Activated B cell treated with CpG ODN at 0.5 μM for 24 hours (primary cell): ENCODE results near the gene CCDC190. TPM values are rescaled to one million over a fixed set of nuclear protein-coding genes. Genes with fewer than 3 reads are reported as not detected.
"Not testable (repeated sequence)": the region's sequence is repeated elsewhere in the genome, so short reads cannot be mapped to it uniquely, and the experiment has no call there.

Experiments used
- ATAC-seq: fragments of 200-7000 bp; cut with Tn5 transposase; one replicate; pipeline ENCODE4 v1.10.0; 2021; ENCODE audit warnings: low read depth, mild to moderate bottlenecking, moderate library complexity
- CTCF ChIA-PET: fragments of 350-600 bp; sonication (Branson Sonifier 250); formaldehyde crosslinking; loops from one replicate; lab custom pipeline; 2021; ENCODE audit warnings: antibody characterized with exemption; lab: Charles Lee
- POLR2A ChIA-PET: fragments of 350-600 bp; sonication (Branson Sonifier 250); formaldehyde crosslinking; loops from one replicate; lab custom pipeline; 2021; ENCODE audit warnings: antibody characterized with exemption; lab: Charles Lee
- DNase-seq: peaks from one replicate; pipeline ENCODE4 v3.0.0; 2022
- H3K27ac Mint-ChIP-seq: one replicate; pipeline ENCODE4 v1.8.0; 2020; ENCODE audit warnings: mixed read lengths
- H3K27me3 Mint-ChIP-seq: one replicate; pipeline ENCODE4 v1.8.0; 2021; ENCODE audit warnings: mixed read lengths
- H3K36me3 Mint-ChIP-seq: one replicate; pipeline ENCODE4 v1.8.0; 2021; ENCODE audit warnings: low read depth, mixed read lengths
- H3K4me1 Mint-ChIP-seq: one replicate; pipeline ENCODE4 v1.8.0; 2021; ENCODE audit warnings: mixed read lengths
- H3K4me3 Mint-ChIP-seq: one replicate; pipeline ENCODE4 v1.8.0; 2020; ENCODE audit warnings: mild to moderate bottlenecking, mixed read lengths
- H3K9me3 Mint-ChIP-seq: one replicate; pipeline ENCODE4 v1.8.0; 2020; ENCODE audit warnings: mixed read lengths
- CTCF ChIP-seq: fragments of 200-600 bp; IDR thresholded peaks from one replicate; pipeline ENCODE4 v1.8.0; 2022; ENCODE audit warnings: antibody characterized with exemption, mild to moderate bottlenecking
- intact Hi-C: fragments of 100-400 bp; cut with micrococcal nuclease; formaldehyde crosslinking; loops from one replicate; pipeline ENCODE4 v1.15.1; 2024
- total RNA-seq: library from RNA; stranded (reverse); gene quantifications from 2 replicates; pipeline ENCODE4 v1.2.3, GENCODE V29; 2022

The CCDC190 gene
- total RNA-seq, 1 donor from 2014 or later, result not detected

- DNase-seq (no peak), ATAC-seq (no peak)
- Mint-ChIP-seq H3K4me3 (no peak overlapping the region), H3K36me3 (no peaks in the 10 kb centered on the region), H3K9me3 (peaks cover 21% of the 10 kb centered on the region), H3K27me3 (peaks cover 18% of the 10 kb centered on the region), H3K27ac (no peak overlapping the region), H3K4me1 (no peaks in the 10 kb centered on the region)
- intact Hi-C loops, result no loop called here
- no peak for TF ChIP-seq CTCF
- ChIA-PET CTCF (interaction anchor here (2.1 kb wide), 1 partner anchor 20 kb away, joined by 4 read pairs; no protein-coding TSS in a partner anchor), POLR2A (no interaction called here)
These were observed 12.0 kb upstream of the CCDC190 start for GRCh38 chr1:162872981-162873380.

GRCh38 chr1:162871417-162871816 is 10.4 kb upstream of the CCDC190 start:
- Mint-ChIP-seq H3K27me3 (peaks cover 15% of the 10 kb centered on the region), H3K9me3 (peaks cover 21% of the 10 kb centered on the region)
- DNase-seq, H3K36me3 Mint-ChIP-seq, H3K27ac Mint-ChIP-seq, POLR2A ChIA-PET, H3K4me1 Mint-ChIP-seq, H3K4me3 Mint-ChIP-seq, ATAC-seq, intact Hi-C loops, CTCF ChIA-PET: not testable (repeated sequence)

- H3K4me3 Mint-ChIP-seq, result no peak overlapping the region
- no peak for ATAC-seq
- peaks cover 9% of the 10 kb centered on the region for H3K27me3 Mint-ChIP-seq
- POLR2A ChIA-PET, result no interaction called here
- no peak for DNase-seq
- TF ChIP-seq CTCF, result no peak
- no peaks in the 10 kb centered on the region for H3K36me3 Mint-ChIP-seq
- no peak overlapping the region for H3K27ac Mint-ChIP-seq
- H3K9me3 Mint-ChIP-seq, result peaks cover 24% of the 10 kb centered on the region
- intact Hi-C loops, result no loop called here
- no peaks in the 10 kb centered on the region for H3K4me1 Mint-ChIP-seq
- CTCF ChIA-PET, result no interaction called here
These were observed 8.0 kb upstream of the CCDC190 start for GRCh38 chr1:162868972-162869371.

- intact Hi-C loops, result no loop called here
- no peak overlapping the region for H3K27ac Mint-ChIP-seq
- CTCF ChIA-PET, result interaction anchor here (0.9 to 5.3 kb wide), 2 partner anchors 8 to 13 kb away, joined by 4 to 28 read pairs; no protein-coding TSS in a partner anchor
These were observed 650 bp upstream of the CCDC190 start for GRCh38 chr1:162861625-162862024.

GRCh38 chr1:162859191-162859590 is 1.8 kb downstream of the CCDC190 start:
- Mint-ChIP-seq H3K4me3 (no peak overlapping the region), H3K4me1 (no peaks in the 10 kb centered on the region), H3K9me3 (peaks cover 3% of the 10 kb centered on the region), H3K27me3 (peaks cover 15% of the 10 kb centered on the region), H3K27ac (no peak overlapping the region), H3K36me3 (no peaks in the 10 kb centered on the region)
- ChIA-PET CTCF (interaction anchor here (2.4 to 5.3 kb wide), 2 partner anchors 11 to 456 kb away, joined by 7 to 28 read pairs; no protein-coding TSS in a partner anchor), POLR2A (no interaction called here)
- ATAC-seq (no peak), DNase-seq (no peak)
- no peak for TF ChIP-seq CTCF
- intact Hi-C loops, result no loop called here

More at GRCh38 chr1:162861625-162862024, 650 bp upstream of the CCDC190 start:
- Mint-ChIP-seq H3K9me3 (peaks cover 4% of the 10 kb centered on the region), H3K4me1 (no peaks in the 10 kb centered on the region), H3K4me3 (no peak overlapping the region), H3K36me3 (no peaks in the 10 kb centered on the region), H3K27me3 (peaks cover 15% of the 10 kb centered on the region)
- no peak for ATAC-seq
- no peak for DNase-seq
- TF ChIP-seq CTCF, result no peak
- POLR2A ChIA-PET, result no interaction called here

- no peak for TF ChIP-seq CTCF
- POLR2A ChIA-PET, result no interaction called here
- Mint-ChIP-seq H3K36me3 (no peaks in the 10 kb centered on the region), H3K9me3 (no peaks in the 10 kb centered on the region), H3K4me3 (no peak overlapping the region), H3K27me3 (peaks cover 11% of the 10 kb centered on the region), H3K27ac (no peak overlapping the region), H3K4me1 (no peaks in the 10 kb centered on the region)
- DNase-seq, result no peak
- CTCF ChIA-PET, result interaction anchor here (2.4 to 5.3 kb wide), 2 partner anchors 10 to 458 kb away, joined by 7 to 28 read pairs; no protein-coding TSS in a partner anchor
- no peak for ATAC-seq
- intact Hi-C loops, result no loop called here
These were observed 3.1 kb downstream of the CCDC190 start for GRCh38 chr1:162857850-162858249.
